Endothelial cell of umbilical vein (primary cell): ENCODE measurements around the gene AK4. TPM values are rescaled to one million over a fixed set of nuclear protein-coding genes. Genes with fewer than 3 reads are reported as not detected.

Source experiments
- BruUV-seq: library from RNA; stranded (reverse); fragments of 400-500 nt; replicated peaks from 2 replicates; lab custom pipeline; 2021; lab: Mats Ljungman, UMichigan
- CTCF ChIA-PET: fragments of 300-600, 350-600 bp; sonication (Branson Sonifier 250); formaldehyde crosslinking; loops from one replicate; lab custom pipeline; 2021; ENCODE audit warnings: antibody characterized with exemption, inconsistent platforms; lab: Charles Lee
- POLR2A ChIA-PET: fragments of 300-600, 350-600 bp; sonication (Branson Sonifier 250); formaldehyde crosslinking; loops from one replicate; lab custom pipeline; 2021; ENCODE audit warnings: antibody characterized with exemption, inconsistent platforms; lab: Charles Lee
- DNase-seq: peaks from one replicate; pipeline ENCODE4 v3.0.0-alpha.2; 2011; ENCODE audit warnings: low read depth, low spot score
- FAIRE-seq: peaks from 2 replicates; lab custom pipeline; 2011; peaks lifted over from hg19 to GRCh38; lab: Jason Lieb, UNC
- H2AFZ ChIP-seq: 2 replicates; pipeline ENCODE4 v1.6.0; 2012; ENCODE audit warnings: low read depth, low read length, control low read depth, inconsistent platforms
- H3K27ac ChIP-seq: 2 replicates; pipeline ENCODE4 v1.5.1; 2011; ENCODE audit warnings: low read depth, mild to moderate bottlenecking, control low read depth, low read length, moderate library complexity; ENCODE audit not compliant: insufficient read depth
- H3K27me3 ChIP-seq, 2 experiments: 2 replicates each; pipeline versions ENCODE4 v1.6.0 to v1.6.1; 2011; ENCODE audit warnings: low read length in 2 of 2, mixed read lengths in 1 of 2; ENCODE audit not compliant: control insufficient read depth in 2 of 2, insufficient read depth in 2 of 2
- H3K36me3 ChIP-seq, 2 experiments: 2 replicates in 1 of 2; 3 replicates in 1 of 2; pipeline ENCODE4 v1.5.1; 2011; ENCODE audit warnings: low read length in 2 of 2, mild to moderate bottlenecking in 1 of 2, moderate library complexity in 1 of 2; ENCODE audit not compliant: control insufficient read depth in 2 of 2, insufficient read depth in 2 of 2; ENCODE audit errors: extremely low read depth in 1 of 2
- H3K4me1 ChIP-seq: 3 replicates; pipeline ENCODE4 v1.5.1; 2011; ENCODE audit warnings: mild to moderate bottlenecking, low read length; ENCODE audit not compliant: control insufficient read depth, insufficient read depth; ENCODE audit errors: extremely low read depth
- H3K4me2 ChIP-seq: 2 replicates; pipeline ENCODE4 v1.6.1; 2011; ENCODE audit warnings: low read length, control low read depth, mixed read lengths; ENCODE audit not compliant: insufficient read depth
- H3K4me3 ChIP-seq, 3 experiments: fragments of 200-600 bp in 1 of 3; sonication (generic), shearing (Covaris generic) in 1 of 3; replicated peaks in 1 of 3; 2 replicates each; pipeline ENCODE4 v1.5.1; 2011 to 2016; ENCODE audit warnings: control low read depth in 3 of 3, low read length in 3 of 3, mild to moderate bottlenecking in 2 of 3, inconsistent platforms in 1 of 3, low read depth in 1 of 3, moderate library complexity in 1 of 3; ENCODE audit not compliant: insufficient read depth in 1 of 3
- H3K79me2 ChIP-seq: 2 replicates; pipeline ENCODE4 v1.6.0; 2012; ENCODE audit warnings: low read length, inconsistent platforms; ENCODE audit not compliant: control insufficient read depth, insufficient read depth
- H3K9ac ChIP-seq: replicated peaks from 2 replicates; pipeline ENCODE3; 2011; ENCODE audit warnings: low read length, control low read depth; ENCODE audit not compliant: insufficient read depth; ENCODE audit errors: extremely low read depth
- H3K9me1 ChIP-seq: replicated peaks from 3 replicates; pipeline ENCODE4 v1.6.0; 2011; ENCODE audit warnings: mild to moderate bottlenecking, low read length; ENCODE audit not compliant: control insufficient read depth, insufficient read depth; ENCODE audit errors: extremely low read depth
- H3K9me3 ChIP-seq: replicated peaks from 2 replicates; pipeline ENCODE4 v1.5.1; 2012; ENCODE audit warnings: low read length, inconsistent platforms; ENCODE audit not compliant: control insufficient read depth, insufficient read depth
- H4K20me1 ChIP-seq: replicated peaks from 2 replicates; pipeline ENCODE3; 2011; ENCODE audit warnings: mild to moderate bottlenecking, low read length; ENCODE audit not compliant: control insufficient read depth, insufficient read depth; ENCODE audit errors: extremely low read depth
- CTCF ChIP-seq, 2 donors: IDR thresholded peaks; 1 replicate in 1 of 2; 2 replicates in 1 of 2; pipeline ENCODE4 v1.5.1; 2011; ENCODE audit warnings: low read length in 2 of 2, mild to moderate bottlenecking in 2 of 2, moderate library complexity in 2 of 2, control low read depth in 1 of 2, inconsistent platforms in 1 of 2, low read depth in 1 of 2; ENCODE audit not compliant: insufficient read depth in 1 of 2; ENCODE audit errors: extremely low read depth in 1 of 2
- EZH2 ChIP-seq: IDR thresholded peaks from 2 replicates; pipeline ENCODE4 v1.6.1; 2012; ENCODE audit warnings: borderline replicate concordance, low read depth, mild to moderate bottlenecking, moderate library complexity, low read length, inconsistent platforms; ENCODE audit not compliant: severe bottlenecking
- FOS ChIP-seq: IDR thresholded peaks from 2 replicates; pipeline ENCODE4 v1.6.1; 2011; ENCODE audit warnings: mild to moderate bottlenecking, low read length, moderate library complexity, borderline replicate concordance; ENCODE audit not compliant: insufficient read depth
- GATA2 ChIP-seq: IDR thresholded peaks from 2 replicates; pipeline ENCODE4 v1.7.0; 2011; ENCODE audit warnings: low read depth, mild to moderate bottlenecking, moderate library complexity, mixed read lengths, low read length; ENCODE audit not compliant: insufficient read length, insufficient read depth
- JUN ChIP-seq: IDR thresholded peaks from 2 replicates; pipeline ENCODE4 v1.6.1; 2011; ENCODE audit warnings: borderline replicate concordance, low read depth; ENCODE audit not compliant: insufficient read length, insufficient read depth
- MYC ChIP-seq: IDR thresholded peaks from one replicate; pipeline ENCODE4 v1.6.1; 2011; ENCODE audit warnings: mild to moderate bottlenecking, low read depth, low read length
- POLR2A ChIP-seq: IDR thresholded peaks from 2 replicates; pipeline ENCODE4 v1.6.1; 2012; ENCODE audit warnings: low read depth, mild to moderate bottlenecking, control low read depth, low read length
- POLR2AphosphoS5 ChIP-seq: IDR thresholded peaks from 2 replicates; pipeline ENCODE4 v1.6.1; 2012; ENCODE audit warnings: low read depth, mild to moderate bottlenecking, control low read depth, low read length, moderate library complexity; ENCODE audit not compliant: insufficient read depth
- dilution Hi-C: fragments of 300-500 bp; cut with MboI; formaldehyde crosslinking; loops from one replicate; pipeline ENCODE4 v1.15.0; 2019; ENCODE audit warnings: low sequenced_read_pairs; ENCODE audit not compliant: extremely low pct_ligation_motif_present
- intact Hi-C: fragments of 100-400 bp; cut with micrococcal nuclease; formaldehyde crosslinking; loops from one replicate; pipeline ENCODE4 v1.10.0; 2022
- polyA plus RNA-seq, 4 experiments: library from polyadenylated mRNA; depleted of rRNA in 3 of 4; stranded (reverse) in 3 of 4; unstranded in 1 of 4; fragments of >200 nt; gene quantifications; 2 replicates each; pipeline versions ENCODE4 v1.2.1 to v1.2.3, GENCODE V29; 2011 to 2012; ENCODE audit warnings: missing spikeins in 1 of 4
- total RNA-seq: library from RNA; stranded (reverse); gene quantifications from 2 replicates; pipeline ENCODE4 v1.2.3, GENCODE V29; 2021
- TF ChIP-seq, protein P1 (sequence below): IDR thresholded peaks from 2 replicates; pipeline ENCODE4 v1.6.1; 2011; ENCODE audit not compliant: insufficient read depth, insufficient read length

AK4 gene
- total and polyA plus RNA-seq, 2 donors (not counting 3 experiments of a cell fraction or from before 2014, with no cell fraction given): 2.2 to 5.6 TPM

GRCh38 chr1:65147424-65148177 lies 402 bp upstream of the AK4 start:
- dilution Hi-C loops: no loop called here

More at GRCh38 chr1:65147424-65148177, 402 bp upstream of the AK4 start:
- ChIA-PET CTCF (interaction anchor here (3.4 kb wide), 1 partner anchor 540 kb away, joined by 13 read pairs; no protein-coding TSS in a partner anchor), POLR2A (no interaction called here)
- Histone ChIP-seq H3K27me3 (peaks cover 0 to 13% of the 10 kb centered on the region in 2 experiments), H3K9me1 (no peaks in the 10 kb centered on the region), H2AFZ (peak overlapping the region; percentile 93), H3K9me3 (no peaks in the 10 kb centered on the region), H3K4me1 (no peaks in the 10 kb centered on the region), H3K27ac (no peak overlapping the region), H3K4me3 (peak overlapping the region; percentile 40 to 55 (median 50)), H3K9ac (peak overlapping the region; percentile 43), H3K79me2 (no peaks in the 10 kb centered on the region), H4K20me1 (no peaks in the 10 kb centered on the region), H3K4me2 (peak overlapping the region; percentile 59), H3K36me3 (no peaks in the 10 kb centered on the region)
- TF ChIP-seq JUN (no peak), EZH2 (no peak), GATA2 (no peak), MYC (no peak), CTCF (IDR thresholded peaks at IDR 0.05; ENCODE audit: extremely low read depth in 1 of 2, insufficient read depth in 1 of 2, low read depth in 1 of 2, low read length in 2 of 2) (no peak), POLR2A (no peak), FOS (no peak), POLR2AphosphoS5 (no peak)
- TF ChIP-seq, protein P1, sequence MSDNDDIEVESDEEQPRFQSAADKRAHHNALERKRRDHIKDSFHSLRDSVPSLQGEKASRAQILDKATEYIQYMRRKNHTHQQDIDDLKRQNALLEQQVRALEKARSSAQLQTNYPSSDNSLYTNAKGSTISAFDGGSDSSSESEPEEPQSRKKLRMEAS: no peak
- BruUV-seq: no TSS peak
- DNase-seq (peak; percentile 11), FAIRE-seq (no peak)
- intact Hi-C loops: loop anchor here (2.0 to 5.0 kb wide), 3 partner anchors 61 to 275 kb away; partner anchors contain the start of genes LEPR and LEPROT
